Gastroesophageal sphincter (tissue), 3 donors: ENCODE results near the gene SAE1.

Experiments used
- EP300 ChIP-seq: sonication (generic); formaldehyde crosslinking; IDR thresholded peaks from one replicate; pipeline ENCODE4 v1.6.1; 2017; ENCODE audit warnings: antibody characterized with exemption, mild to moderate bottlenecking
- POLR2A ChIP-seq, 2 donors: fragments of 450-650 bp; IDR thresholded peaks; one replicate each; pipeline ENCODE4 v1.6.1; 2017; ENCODE audit warnings: antibody characterized with exemption in 2 of 2, mild to moderate bottlenecking in 2 of 2, moderate library complexity in 1 of 2
- POLR2AphosphoS5 ChIP-seq: sonication (generic); formaldehyde crosslinking; IDR thresholded peaks from one replicate; pipeline ENCODE4 v1.6.1; 2017; ENCODE audit warnings: antibody characterized with exemption
- TF ChIP-seq, protein P1 (sequence below), 4 experiments: fragments of 200-600 bp in 2 of 4; fragments of 450-650 bp in 2 of 4; sonication (generic) in 1 of 4; IDR thresholded peaks; one replicate each; pipeline ENCODE4 v1.5.1; 2017 to 2019; ENCODE audit warnings: antibody characterized with exemption in 4 of 4, mild to moderate bottlenecking in 2 of 4, moderate library complexity in 2 of 4

DNA sequence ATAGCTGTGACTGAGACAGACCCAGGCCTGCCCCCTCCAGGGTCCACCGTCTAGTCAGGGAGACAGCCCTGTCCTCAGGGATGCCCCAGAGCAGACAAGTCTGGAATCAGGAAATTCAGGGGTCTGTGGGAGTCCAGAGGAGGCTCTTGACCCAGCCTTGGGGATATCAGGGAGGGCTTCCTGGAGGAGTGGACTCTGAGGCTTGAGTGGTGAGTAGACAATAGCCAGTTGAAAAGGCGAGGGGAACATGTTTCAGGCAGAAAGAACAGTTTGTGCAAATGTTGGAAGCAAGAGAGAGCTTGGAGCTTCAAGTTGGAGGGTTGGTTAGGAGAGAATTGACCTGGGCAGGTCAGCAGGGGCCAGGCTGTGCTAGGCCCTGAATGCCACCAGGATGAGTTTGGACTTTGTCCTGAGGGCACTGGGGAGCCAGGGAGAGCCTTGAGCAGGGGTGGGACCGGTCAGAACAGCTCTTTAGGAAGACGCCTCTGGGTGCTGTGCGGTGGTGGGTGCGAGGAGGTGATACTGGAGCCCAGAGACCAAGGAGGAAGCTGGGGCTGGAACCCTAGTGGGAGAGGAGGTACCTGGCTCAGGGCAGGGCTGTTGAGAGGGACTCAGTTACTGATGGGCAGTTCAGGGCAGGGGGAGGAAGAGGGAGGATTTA is 128.4 kb downstream of the SAE1 start:
- TF ChIP-seq, protein P1, sequence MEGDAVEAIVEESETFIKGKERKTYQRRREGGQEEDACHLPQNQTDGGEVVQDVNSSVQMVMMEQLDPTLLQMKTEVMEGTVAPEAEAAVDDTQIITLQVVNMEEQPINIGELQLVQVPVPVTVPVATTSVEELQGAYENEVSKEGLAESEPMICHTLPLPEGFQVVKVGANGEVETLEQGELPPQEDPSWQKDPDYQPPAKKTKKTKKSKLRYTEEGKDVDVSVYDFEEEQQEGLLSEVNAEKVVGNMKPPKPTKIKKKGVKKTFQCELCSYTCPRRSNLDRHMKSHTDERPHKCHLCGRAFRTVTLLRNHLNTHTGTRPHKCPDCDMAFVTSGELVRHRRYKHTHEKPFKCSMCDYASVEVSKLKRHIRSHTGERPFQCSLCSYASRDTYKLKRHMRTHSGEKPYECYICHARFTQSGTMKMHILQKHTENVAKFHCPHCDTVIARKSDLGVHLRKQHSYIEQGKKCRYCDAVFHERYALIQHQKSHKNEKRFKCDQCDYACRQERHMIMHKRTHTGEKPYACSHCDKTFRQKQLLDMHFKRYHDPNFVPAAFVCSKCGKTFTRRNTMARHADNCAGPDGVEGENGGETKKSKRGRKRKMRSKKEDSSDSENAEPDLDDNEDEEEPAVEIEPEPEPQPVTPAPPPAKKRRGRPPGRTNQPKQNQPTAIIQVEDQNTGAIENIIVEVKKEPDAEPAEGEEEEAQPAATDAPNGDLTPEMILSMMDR (IDR thresholded peaks at IDR 0.05): no peak
- TF ChIP-seq EP300 (no peak), POLR2AphosphoS5 (no peak), POLR2A (IDR thresholded peaks at IDR 0.05) (no peak)
